HG02798 (cell line): ENCODE results near the gene PRAF2.

ENCODE experiments used
- ATAC-seq: cut with Tn5 transposase; IDR thresholded peaks from one replicate; pipeline ENCODE4 v1.9.1; 2021; ENCODE audit warnings: mild to moderate bottlenecking; ENCODE audit not compliant: unreplicated experiment, poor library complexity

The PRAF2 gene

GRCh38 chrX:49043220-49043986 lies 30.4 kb downstream of the PRAF2 start, which contains the start of gene TFE3:
Gene TFE3, minus strand, starts transcription at chrX:49043357. Its CDS starts 131 bp downstream, at chrX:49043226.
- ATAC-seq = peak; percentile 97

GRCh38 chrX:49042581-49043219 lies 31.1 kb downstream of the PRAF2 start:
- no peak for ATAC-seq

GRCh38 chrX:49041744-49042580 lies 31.8 kb downstream of the PRAF2 start:
- ATAC-seq = no peak

- ATAC-seq = no peak
Observed at GRCh38 chrX:49040376-49040955, 33.3 kb downstream of the PRAF2 start.

GRCh38 chrX:49039598-49040375 lies 34.0 kb downstream of the PRAF2 start:
- ATAC-seq = no peak

GRCh38 chrX:49037883-49038475 lies 35.8 kb downstream of the PRAF2 start:
- ATAC-seq = no peak

- ATAC-seq = no peak
Observed at GRCh38 chrX:49030283-49030682, 43.5 kb downstream of the PRAF2 start.

GRCh38 chrX:49029876-49030275 lies 43.9 kb downstream of the PRAF2 start:
- no peak for ATAC-seq
